ENCODE results near the gene PRR12. TPM values are rescaled to one million over a fixed set of nuclear protein-coding genes. Genes with fewer than 3 reads are reported as not detected.

The PRR12 gene
- total RNA-seq, 4 donors from 2014 or later: 12.2 to 54.7 (median 30.0) TPM

DNA sequence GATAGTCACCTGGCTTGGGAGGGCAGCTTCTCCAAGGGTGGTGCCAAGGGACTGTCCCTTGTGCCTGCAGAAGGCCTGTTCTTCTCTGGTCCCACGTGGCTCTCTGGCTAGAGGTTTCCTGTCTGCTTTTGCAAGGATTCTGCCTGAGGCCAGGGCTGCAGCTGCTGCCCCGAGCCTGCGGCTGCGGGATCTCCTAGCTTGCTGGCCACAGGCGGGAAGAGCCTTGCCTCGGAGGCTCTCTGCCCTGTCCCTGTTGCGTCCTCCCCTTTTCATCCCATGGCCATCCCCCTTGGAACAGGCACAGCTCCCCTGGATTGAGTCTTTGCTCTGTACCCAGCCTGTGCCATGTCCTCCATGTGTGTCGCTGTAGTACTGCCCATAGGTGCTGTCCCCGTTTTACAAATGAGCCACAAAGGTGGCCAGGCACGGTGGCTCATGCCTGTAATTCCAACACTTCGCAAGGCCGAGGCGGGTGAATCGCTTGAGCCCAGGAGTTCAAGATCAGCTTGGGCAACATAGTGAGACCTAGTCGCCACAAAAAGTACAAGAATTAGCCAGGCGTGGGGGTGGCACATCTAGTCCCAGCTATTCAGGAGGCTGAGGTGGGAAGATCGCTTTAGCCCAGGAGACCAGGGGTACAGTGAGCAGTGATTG lies 65.6 kb downstream of the PRR12 start:
- WGBS, 2 donors (ENCODE audit: low coverage in 1 of 2): 83 to 90% methylated on average over 1 to 17 of the region's 17 CpGs
- in situ Hi-C loops (cut with MboI; ENCODE audit: low pct_ligation_motif_present in 1 of 4, low pct_unique_long_range_greater_than_20kb in 1 of 4, low sequenced_read_pairs in 3 of 4): no loop called here

GRCh38 chr19:49657493-49658138 lies 66.6 kb downstream of the PRR12 start:
- WGBS, 2 donors (ENCODE audit: low coverage in 1 of 2): 87% methylated on average over 22 of the region's 22 CpGs; no CpG with 5 or more reads in 1 of the 2 donors
- no peaks in the 10 kb centered on the region for H3K9me3 ChIP-seq
- intact Hi-C loops (cut with DNase I; ENCODE audit: low total_unique reads) (no loop called here), in situ Hi-C loops (cut with MboI; ENCODE audit: low pct_ligation_motif_present in 1 of 4, low pct_unique_long_range_greater_than_20kb in 1 of 4, low sequenced_read_pairs in 3 of 4) (no loop called here)
- H3K4me3 ChIP-seq: no peak overlapping the region
- H3K27ac ChIP-seq: no peak overlapping the region
- no peak for TF ChIP-seq POLR2AphosphoS5 (IDR thresholded peaks at IDR 0.05)
- TF ChIP-seq POLR2A (IDR thresholded peaks at IDR 0.05): no peak
- TF ChIP-seq CTCF (IDR thresholded peaks at IDR 0.05): no peak
- TF ChIP-seq EP300 (IDR thresholded peaks at IDR 0.05; ENCODE audit: low read depth): no peak
- no peak for DNase-seq
- H3K4me1 ChIP-seq: no peaks in the 10 kb centered on the region
- peaks cover 0 to 53% (median 26%) of the 10 kb centered on the region in 4 donors for H3K36me3 ChIP-seq
- H3K27me3 ChIP-seq: no peaks in the 10 kb centered on the region

More for the DNA sequence above, 65.6 kb downstream of the PRR12 start:
- no peak for DNase-seq
- intact Hi-C loops (cut with DNase I; ENCODE audit: low total_unique reads): no loop called here
- Histone ChIP-seq H3K27ac (no peak overlapping the region), H3K9me3 (no peaks in the 10 kb centered on the region), H3K4me3 (no peak overlapping the region), H3K27me3 (no peaks in the 10 kb centered on the region), H3K4me1 (no peaks in the 10 kb centered on the region), H3K36me3 (peaks cover 0 to 51% (median 26%) of the 10 kb centered on the region in 4 donors)
- TF ChIP-seq CTCF (IDR thresholded peaks at IDR 0.05) (no peak), POLR2A (IDR thresholded peaks at IDR 0.05) (no peak), POLR2AphosphoS5 (IDR thresholded peaks at IDR 0.05) (no peak), EP300 (IDR thresholded peaks at IDR 0.05; ENCODE audit: low read depth) (no peak)

- DNase-seq: no peak
- in situ Hi-C loops (cut with MboI; ENCODE audit: low pct_ligation_motif_present in 1 of 4, low pct_unique_long_range_greater_than_20kb in 1 of 4, low sequenced_read_pairs in 3 of 4) (no loop called here), intact Hi-C loops (cut with DNase I; ENCODE audit: low total_unique reads) (no loop called here)
- Histone ChIP-seq H3K9me3 (no peaks in the 10 kb centered on the region), H3K36me3 (peaks cover 0 to 49% (median 24%) of the 10 kb centered on the region in 4 donors), H3K4me1 (no peaks in the 10 kb centered on the region), H3K27me3 (no peaks in the 10 kb centered on the region), H3K27ac (no peak overlapping the region), H3K4me3 (no peak overlapping the region)
- no peak for TF ChIP-seq EP300 (IDR thresholded peaks at IDR 0.05; ENCODE audit: low read depth)
- no peak for TF ChIP-seq POLR2A (IDR thresholded peaks at IDR 0.05)
- TF ChIP-seq CTCF (IDR thresholded peaks at IDR 0.05): no peak
- TF ChIP-seq POLR2AphosphoS5 (IDR thresholded peaks at IDR 0.05): no peak
- WGBS, 2 donors (ENCODE audit: low coverage in 1 of 2): 78% methylated on average over 8 of the region's 15 CpGs; no CpG with 5 or more reads in 1 of the 2 donors
Measured at GRCh38 chr19:49658139-49658517, 67.1 kb downstream of the PRR12 start.

- Histone ChIP-seq H3K36me3 (peaks cover 0 to 48% (median 22%) of the 10 kb centered on the region in 4 donors), H3K27ac (no peak overlapping the region), H3K4me1 (peaks cover 0 to 6% (median 4%) of the 10 kb centered on the region in 4 donors), H3K4me3 (no peak overlapping the region), H3K9me3 (no peaks in the 10 kb centered on the region), H3K27me3 (no peaks in the 10 kb centered on the region)
- WGBS, 2 donors (ENCODE audit: low coverage in 1 of 2): 95% methylated on average over 9 of the region's 12 CpGs; no CpG with 5 or more reads in 1 of the 2 donors
- intact Hi-C loops (cut with DNase I; ENCODE audit: low total_unique reads): no loop called here
- in situ Hi-C loops (cut with MboI; ENCODE audit: low pct_ligation_motif_present in 1 of 4, low pct_unique_long_range_greater_than_20kb in 1 of 4, low sequenced_read_pairs in 3 of 4): no loop called here
- DNase-seq: no peak
- TF ChIP-seq EP300 (IDR thresholded peaks at IDR 0.05; ENCODE audit: low read depth): no peak
- TF ChIP-seq POLR2A (IDR thresholded peaks at IDR 0.05): no peak
- no peak for TF ChIP-seq CTCF (IDR thresholded peaks at IDR 0.05)
- TF ChIP-seq POLR2AphosphoS5 (IDR thresholded peaks at IDR 0.05): no peak
Measured at GRCh38 chr19:49658566-49659442, 67.8 kb downstream of the PRR12 start.
